SK-N-DZ (cell line): ENCODE results near the gene KMT5C.

ENCODE experiments used
- DNase-seq: peaks from one replicate; pipeline ENCODE4 v3.0.0-alpha.2; 2015; ENCODE audit warnings: low spot score

KMT5C gene

GRCh38 chr19:55384920-55385723 is 45.4 kb downstream of the KMT5C start:
- peak; percentile 90 for DNase-seq

GRCh38 chr19:55385724-55386492 is 46.2 kb downstream of the KMT5C start, which contains the start of gene RPL28:
Gene RPL28 (plus strand): TSS chr19:55385932. CDS start chr19:55386358, 426 bp downstream.
- peak; percentile 95 for DNase-seq

- no peak for DNase-seq
Measured at GRCh38 chr19:55386493-55386971, 46.9 kb downstream of the KMT5C start.

GRCh38 chr19:55387736-55388497 is 48.2 kb downstream of the KMT5C start:
- no peak for DNase-seq

- DNase-seq: no peak
Measured at GRCh38 chr19:55389386-55390317, 50.0 kb downstream of the KMT5C start.

- DNase-seq: no peak
Measured at GRCh38 chr19:55390461-55390880, 50.8 kb downstream of the KMT5C start.

GRCh38 chr19:55391191-55391670 is 51.6 kb downstream of the KMT5C start:
- DNase-seq: no peak

GRCh38 chr19:55391702-55392615 is 52.3 kb downstream of the KMT5C start:
- DNase-seq: no peak

- no peak for DNase-seq
Measured at GRCh38 chr19:55392820-55393761, 53.4 kb downstream of the KMT5C start.
